Stimulated activated CD8-positive, alpha-beta memory T cell treated with anti-CD3 and anti-CD28 coated beads, Interleukin-4, amount 100 ng/mL, for 4 hours (primary cell): Measurements from ENCODE around the gene ARHGAP10.
"Not testable (repeated sequence)": the region's sequence is repeated elsewhere in the genome, so short reads cannot be mapped to it uniquely, and the experiment has no call there.

ENCODE experiments used
- DNase-seq, 2 donors: peaks; one replicate each; pipeline ENCODE4 v3.0.0-alpha.2; 2020; ENCODE audit warnings: low read depth in 2 of 2, low spot score in 1 of 2

ARHGAP10 gene

GRCh38 chr4:147980586-147980985 is 248.7 kb downstream of the ARHGAP10 start:
- no peak for DNase-seq

GRCh38 chr4:147981305-147981704 is 249.4 kb downstream of the ARHGAP10 start:
- DNase-seq, result no peak

DNA sequence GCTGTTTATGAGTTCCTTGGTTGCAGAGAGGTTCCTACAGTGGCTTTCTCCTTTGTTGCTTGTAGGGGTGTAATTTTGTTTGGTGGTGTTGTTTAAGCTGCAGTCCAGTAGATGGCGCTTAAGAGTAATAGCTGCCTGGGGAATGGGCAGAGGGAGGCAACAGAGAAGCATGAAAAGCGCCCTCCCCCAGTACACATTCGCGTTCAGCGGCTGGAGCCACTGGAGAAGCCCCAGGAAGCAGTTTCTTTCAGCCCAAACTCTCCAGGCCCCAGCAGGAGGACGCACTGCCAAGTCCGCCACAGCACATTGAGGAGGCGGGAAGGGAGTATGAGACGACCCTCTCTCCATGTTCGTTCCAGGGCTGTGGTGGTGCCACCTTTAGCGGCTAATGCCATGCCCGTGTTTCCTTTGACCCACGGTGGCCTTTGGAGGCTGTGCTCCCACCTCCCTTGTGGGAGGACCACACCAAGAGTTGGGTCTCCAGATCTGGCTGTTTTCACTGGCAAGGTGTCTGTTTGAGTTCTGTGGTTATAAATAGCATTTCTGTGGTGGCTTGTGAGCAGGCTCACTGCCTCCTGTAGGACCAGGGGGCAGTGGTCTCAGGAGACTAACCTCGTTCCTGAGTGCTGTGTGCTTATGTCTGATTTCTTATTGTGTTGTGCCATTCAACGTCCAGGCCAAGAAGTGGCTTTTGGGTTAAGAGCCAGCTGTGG is 252.3 kb downstream of the ARHGAP10 start:
- DNase-seq, result no peak

GRCh38 chr4:147984778-147985138 is 252.9 kb downstream of the ARHGAP10 start:
- DNase-seq, result no peak

GRCh38 chr4:147985376-147985775 is 253.5 kb downstream of the ARHGAP10 start:
- no peak for DNase-seq

- DNase-seq, result no peak
Measured at GRCh38 chr4:147987252-147987651, 255.4 kb downstream of the ARHGAP10 start.

DNA sequence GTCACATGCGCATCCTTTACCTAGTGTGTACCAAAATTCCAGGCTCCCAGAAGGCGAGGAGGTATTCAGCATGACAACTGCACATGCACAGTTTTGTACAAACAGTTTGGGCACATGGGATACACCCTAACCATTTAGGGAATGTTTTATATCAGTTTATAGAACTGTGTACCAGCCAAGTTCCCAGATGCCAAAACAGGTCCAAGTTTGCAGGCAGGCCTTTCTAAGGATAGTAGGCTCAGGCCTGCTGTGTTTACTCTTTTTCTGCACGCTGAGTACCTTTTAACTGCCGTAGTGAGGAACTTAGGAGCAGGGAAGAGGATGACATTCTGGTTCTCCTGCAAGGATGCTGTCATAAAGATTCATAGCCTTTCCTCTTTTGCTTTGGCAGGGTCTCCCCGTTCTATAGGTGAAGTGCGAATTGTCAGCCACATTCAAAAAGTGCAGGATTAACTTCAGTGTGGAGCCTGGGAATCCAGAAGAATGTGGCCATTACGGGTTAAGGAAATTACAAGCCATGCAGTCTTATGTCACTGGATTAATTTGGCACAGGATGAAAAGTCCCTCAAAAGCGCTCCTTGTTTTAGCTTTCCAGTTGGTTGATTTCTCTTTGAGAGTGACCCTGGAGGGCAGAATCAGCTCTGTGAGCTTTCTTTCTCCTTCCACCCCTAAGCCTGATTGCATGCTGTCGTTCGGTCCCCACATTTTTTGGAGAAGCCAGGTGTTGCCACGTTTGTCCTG is 259.8 kb downstream of the ARHGAP10 start:
- no peak for DNase-seq

DNA sequence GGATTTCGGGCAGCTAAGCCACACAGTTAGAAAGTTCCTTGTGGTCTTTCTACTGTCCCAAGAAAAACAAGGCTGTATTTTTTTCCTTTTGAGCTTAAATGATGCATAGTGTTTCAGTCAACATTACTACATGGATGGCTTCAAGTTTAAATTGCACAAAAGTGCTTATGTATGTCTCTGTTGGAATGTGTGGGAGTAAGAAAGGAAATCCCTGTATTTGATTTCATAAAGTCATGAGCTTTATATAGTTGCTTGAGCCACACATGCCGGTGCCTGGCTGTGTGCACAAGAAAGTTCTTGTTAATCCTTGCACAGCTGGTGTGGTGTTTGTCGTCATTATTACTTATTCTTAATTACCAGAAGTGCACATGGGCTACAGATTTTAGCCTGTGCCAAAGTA is 262.2 kb downstream of the ARHGAP10 start:
- no peak for DNase-seq

- no peak for DNase-seq
Measured at GRCh38 chr4:147994491-147995385, 262.9 kb downstream of the ARHGAP10 start.

- DNase-seq, result no peak
Measured at GRCh38 chr4:147996859-147997258, 265.0 kb downstream of the ARHGAP10 start.

DNA sequence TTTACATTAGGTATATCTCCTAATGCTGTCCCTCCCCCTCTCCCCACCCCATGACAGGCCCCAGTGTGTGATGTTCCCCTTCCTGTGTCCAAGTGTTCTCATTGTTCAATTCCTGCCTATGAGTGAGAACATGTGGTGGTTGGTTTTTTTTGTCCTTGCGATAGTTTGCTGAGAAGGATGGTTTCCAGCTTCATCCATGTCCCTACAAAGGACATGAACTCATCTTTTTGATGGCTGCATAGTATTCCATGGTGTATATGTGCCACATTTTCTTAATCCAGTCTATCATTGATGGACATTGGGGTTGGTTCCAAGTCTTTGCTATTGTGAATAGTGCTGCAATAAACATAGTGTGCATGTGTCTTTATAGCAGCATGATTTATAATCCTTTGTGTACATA is 268.1 kb downstream of the ARHGAP10 start:
- DNase-seq, result not testable (repeated sequence)

DNA sequence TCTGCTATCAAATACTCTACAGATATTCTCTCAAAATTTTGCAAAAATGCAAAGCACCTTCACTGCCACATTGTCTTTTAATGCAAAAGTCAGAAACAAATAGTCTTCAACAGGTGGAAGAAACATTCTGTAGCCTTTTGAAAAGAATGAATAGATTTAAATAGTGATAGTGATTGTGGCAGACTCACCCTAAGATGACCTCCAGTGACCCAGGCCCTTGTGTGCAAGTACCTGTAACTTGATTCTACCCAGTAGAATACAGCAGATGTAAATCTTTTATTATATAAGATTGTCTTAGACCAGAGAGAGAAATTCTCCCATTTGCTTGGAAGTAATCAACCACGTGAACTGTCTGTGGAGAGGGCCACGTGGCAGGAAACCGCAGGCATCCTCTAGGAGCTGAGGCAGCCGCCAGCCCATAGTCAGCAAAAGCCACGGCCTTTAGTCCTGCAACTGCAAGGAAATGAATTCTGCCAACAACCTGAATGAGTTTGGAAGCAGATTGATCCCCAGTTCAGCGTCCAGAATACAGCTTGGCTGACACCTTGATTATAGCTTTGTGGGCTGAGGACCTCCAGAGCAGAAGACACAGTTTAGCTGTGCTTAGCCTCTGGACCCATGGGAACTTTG is 272.5 kb downstream of the ARHGAP10 start:
- no peak for DNase-seq

- no peak for DNase-seq
Measured at GRCh38 chr4:148006001-148006400, 274.1 kb downstream of the ARHGAP10 start.

DNA sequence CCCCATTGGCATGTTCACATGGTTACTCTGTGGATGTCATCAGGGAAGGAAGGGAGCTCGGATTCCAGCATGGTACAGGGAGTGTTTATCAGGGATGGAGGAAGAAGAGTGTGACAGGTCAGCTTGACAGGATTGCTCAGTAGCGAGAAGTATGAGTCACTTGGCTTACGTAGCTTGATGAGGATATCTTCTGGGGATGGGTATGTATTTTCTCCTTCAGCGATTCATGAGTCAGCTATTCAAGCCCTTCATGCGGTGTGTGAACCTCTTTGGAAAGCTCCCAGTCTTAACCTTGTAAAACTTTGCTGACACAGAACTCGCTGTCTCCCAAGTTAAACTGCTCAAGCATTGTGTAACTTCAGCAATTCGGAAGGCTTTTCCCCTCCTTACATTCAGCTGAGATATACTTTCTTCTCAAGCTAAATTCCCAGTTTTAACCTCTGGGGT is 275.4 kb downstream of the ARHGAP10 start:
- DNase-seq, result no peak

- no peak for DNase-seq
Measured at GRCh38 chr4:148007792-148008191, 275.9 kb downstream of the ARHGAP10 start.

GRCh38 chr4:148015058-148015457 is 283.2 kb downstream of the ARHGAP10 start:
- DNase-seq, result no peak

GRCh38 chr4:148015468-148015867 is 283.6 kb downstream of the ARHGAP10 start:
- no peak for DNase-seq

DNA sequence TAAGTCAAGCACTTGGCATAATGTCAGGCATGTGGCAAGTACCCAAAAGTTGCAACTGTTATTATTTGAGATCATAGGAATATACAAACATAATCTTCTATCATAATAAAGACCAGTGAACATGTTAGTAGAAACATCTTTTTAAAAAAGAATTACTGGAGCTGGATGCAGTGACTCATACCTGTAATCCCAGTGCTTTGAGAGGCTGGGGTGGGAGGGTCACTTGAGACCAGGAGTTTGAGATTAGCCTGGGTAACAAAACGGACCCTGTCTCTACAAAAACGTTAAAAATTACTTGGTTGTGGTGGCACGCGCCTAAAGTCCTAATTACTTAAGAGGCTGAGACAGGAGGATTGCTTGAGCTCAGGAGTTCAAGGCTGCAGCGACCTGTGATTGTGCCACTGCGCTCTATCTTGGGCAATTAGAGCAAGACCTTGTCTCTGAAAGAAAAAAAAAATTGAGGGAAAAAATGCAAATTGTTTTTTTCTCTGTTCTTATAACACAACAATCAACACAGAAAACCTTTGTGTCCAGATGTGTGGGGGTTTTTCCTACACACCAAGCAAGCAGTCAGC is 284.3 kb downstream of the ARHGAP10 start:
- no peak for DNase-seq

- DNase-seq, result no peak
Measured at GRCh38 chr4:148017801-148018200, 285.9 kb downstream of the ARHGAP10 start.

DNA sequence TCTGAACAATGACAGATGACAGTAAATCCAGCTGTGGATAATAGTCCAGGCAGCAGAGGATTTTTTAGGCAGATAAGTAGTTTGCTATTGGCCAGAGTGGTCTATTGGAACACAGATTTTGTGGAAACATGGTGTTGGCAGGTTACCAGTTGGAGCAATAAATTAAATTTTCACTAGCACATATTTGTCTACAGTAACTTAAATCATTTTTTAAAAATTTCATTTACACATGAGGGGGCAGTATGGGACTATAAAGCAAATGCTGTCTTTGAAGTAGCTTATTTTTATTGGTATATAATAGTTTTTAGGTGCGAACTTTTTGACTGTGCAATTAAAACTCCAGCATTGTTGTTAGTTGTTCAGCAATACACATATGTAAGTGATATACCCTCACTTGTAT is 289.8 kb downstream of the ARHGAP10 start:
- DNase-seq, result no peak

DNA sequence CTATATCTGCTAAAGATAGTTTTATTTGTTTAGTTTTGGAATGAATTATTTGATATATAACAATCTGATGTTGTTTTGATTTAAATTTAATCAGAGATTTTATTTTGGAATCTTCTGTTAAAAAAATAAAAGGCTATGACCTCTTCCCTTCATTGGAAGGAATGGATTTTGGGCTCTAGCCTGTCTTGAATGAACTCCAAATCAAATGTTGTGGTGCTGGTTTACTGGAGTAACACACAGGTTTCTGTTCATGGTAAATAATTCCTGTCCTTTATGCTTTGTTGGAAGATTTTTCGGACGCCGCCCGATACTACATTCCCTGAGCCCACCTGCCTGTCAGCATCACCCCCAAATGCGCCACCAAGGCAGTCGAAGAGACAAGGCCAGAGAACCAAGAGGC is 291.1 kb downstream of the ARHGAP10 start:
- DNase-seq, result no peak
